GM19468 (cell line): ENCODE measurements around the gene SSBP3.
"Not testable (repeated sequence)": the region's sequence is repeated elsewhere in the genome, so short reads cannot be mapped to it uniquely, and the experiment has no call there.

Experiments
- ATAC-seq: cut with Tn5 transposase; IDR thresholded peaks from one replicate; pipeline ENCODE4 v1.9.1; 2021; ENCODE audit warnings: mild to moderate bottlenecking, moderate library complexity, moderate number of reproducible peaks; ENCODE audit not compliant: unreplicated experiment; ENCODE audit errors: extremely low read depth

Gene SSBP3

GRCh38 chr1:54239035-54239383 is 167.2 kb downstream of the SSBP3 start:
- no peak for ATAC-seq

GRCh38 chr1:54238353-54239034 is 167.7 kb downstream of the SSBP3 start:
- ATAC-seq: no peak

GRCh38 chr1:54237586-54237985 is 168.6 kb downstream of the SSBP3 start:
- no peak for ATAC-seq

GRCh38 chr1:54234284-54234683 is 171.9 kb downstream of the SSBP3 start:
- no peak for ATAC-seq

GRCh38 chr1:54233196-54233595 is 173.0 kb downstream of the SSBP3 start:
- ATAC-seq: not testable (repeated sequence)

- ATAC-seq: no peak
These were observed 175.5 kb downstream of the SSBP3 start for GRCh38 chr1:54230507-54231339.

- no peak for ATAC-seq
These were observed 176.8 kb downstream of the SSBP3 start for GRCh38 chr1:54229281-54229891.

GRCh38 chr1:54228638-54229079 is 177.5 kb downstream of the SSBP3 start:
- ATAC-seq: no peak

- ATAC-seq: no peak
These were observed 178.3 kb downstream of the SSBP3 start for GRCh38 chr1:54227891-54228310.

- no peak for ATAC-seq
These were observed 179.0 kb downstream of the SSBP3 start for GRCh38 chr1:54227091-54227602.

- no peak for ATAC-seq
These were observed 180.1 kb downstream of the SSBP3 start for GRCh38 chr1:54225986-54226559.

- ATAC-seq: no peak
These were observed 180.8 kb downstream of the SSBP3 start for GRCh38 chr1:54225378-54225777.

GRCh38 chr1:54224233-54224632 is 182.0 kb downstream of the SSBP3 start:
- ATAC-seq: no peak

- ATAC-seq: no peak
These were observed 182.6 kb downstream of the SSBP3 start for GRCh38 chr1:54223441-54224202.

- no peak for ATAC-seq
These were observed 183.5 kb downstream of the SSBP3 start for GRCh38 chr1:54222711-54223110.

GRCh38 chr1:54221867-54222484 is 184.2 kb downstream of the SSBP3 start:
- no peak for ATAC-seq

GRCh38 chr1:54221113-54221834 is 184.9 kb downstream of the SSBP3 start:
- no peak for ATAC-seq

GRCh38 chr1:54220004-54220811 is 186.0 kb downstream of the SSBP3 start:
- ATAC-seq: no peak
